ENCODE results near the gene GPATCH2. TPM values are rescaled to one million over a fixed set of nuclear protein-coding genes. Genes with fewer than 3 reads are reported as not detected.

Gene GPATCH2
- total RNA-seq, 2 experiments from 2014 or later: 9.2 to 9.6 TPM

GRCh38 chr1:217620814-217621213 is 10.1 kb downstream of the GPATCH2 start:
- intact Hi-C loops (cut with DNase I, micrococcal nuclease): no loop called here
- H3K9me3 Mint-ChIP-seq: no peaks in the 10 kb centered on the region
- H3K4me1 Mint-ChIP-seq (ENCODE audit: low read depth): peaks cover 45% of the 10 kb centered on the region
- Histone ChIP-seq H3K4me3 (ENCODE audit: low read length) (no peak overlapping the region), H3K27me3 (ENCODE audit: control insufficient read depth in 1 of 2, insufficient read depth in 2 of 2, low read length in 2 of 2) (no peaks in the 10 kb centered on the region), H3K4me1 (ENCODE audit: insufficient read depth, low read length) (no peaks in the 10 kb centered on the region), H3K36me3 (ENCODE audit: insufficient read depth, low read length) (peaks cover 13% of the 10 kb centered on the region), H3K9me3 (ENCODE audit: control insufficient read depth in 1 of 2, insufficient read depth in 1 of 2, low read length in 2 of 2) (no peaks in the 10 kb centered on the region), H3K27ac (ENCODE audit: low read depth in 1 of 2, low read length in 2 of 2) (no peak overlapping the region)
- H3K27me3 Mint-ChIP-seq: no peaks in the 10 kb centered on the region
- H3K36me3 Mint-ChIP-seq (ENCODE audit: low read depth): peaks cover 38% of the 10 kb centered on the region
- no peak overlapping the region for H3K27ac Mint-ChIP-seq
- ATAC-seq (ENCODE audit: poor library complexity) (no peak), DNase-seq (no peak)
- TF ChIP-seq CTCF (IDR thresholded peaks at IDR 0.05): no peak
- ChIA-PET CTCF (no interaction called here), POLR2A (interaction anchor here (3.9 kb wide), 1 partner anchor 10 kb away, joined by 15 read pairs; the partner anchor contains the start of genes GPATCH2 and SPATA17)
- no peak overlapping the region for H3K4me3 Mint-ChIP-seq

- Histone ChIP-seq H3K4me3 (ENCODE audit: low read length) (no peak overlapping the region), H3K9me3 (ENCODE audit: control insufficient read depth in 1 of 2, insufficient read depth in 1 of 2, low read length in 2 of 2) (no peaks in the 10 kb centered on the region), H3K27me3 (ENCODE audit: control insufficient read depth in 1 of 2, insufficient read depth in 2 of 2, low read length in 2 of 2) (no peaks in the 10 kb centered on the region), H3K36me3 (ENCODE audit: insufficient read depth, low read length) (peaks cover 18% of the 10 kb centered on the region), H3K27ac (ENCODE audit: low read depth in 1 of 2, low read length in 2 of 2) (no peak overlapping the region), H3K4me1 (ENCODE audit: insufficient read depth, low read length) (no peaks in the 10 kb centered on the region)
- no peak for DNase-seq
- ChIA-PET POLR2A (no interaction called here), CTCF (no interaction called here)
- no peak overlapping the region for H3K27ac Mint-ChIP-seq
- TF ChIP-seq CTCF (IDR thresholded peaks at IDR 0.05): no peak
- no peaks in the 10 kb centered on the region for H3K27me3 Mint-ChIP-seq
- H3K4me1 Mint-ChIP-seq (ENCODE audit: low read depth): peaks cover 36% of the 10 kb centered on the region
- intact Hi-C loops (cut with DNase I, micrococcal nuclease): no loop called here
- H3K9me3 Mint-ChIP-seq: no peaks in the 10 kb centered on the region
- H3K36me3 Mint-ChIP-seq (ENCODE audit: low read depth): peaks cover 49% of the 10 kb centered on the region
- ATAC-seq (ENCODE audit: poor library complexity): no peak
- no peak overlapping the region for H3K4me3 Mint-ChIP-seq
Measured at GRCh38 chr1:217617126-217617525, 13.8 kb downstream of the GPATCH2 start.

GRCh38 chr1:217614200-217614712 is 16.6 kb downstream of the GPATCH2 start:
- Mint-ChIP-seq H3K9me3 (no peaks in the 10 kb centered on the region), H3K27me3 (no peaks in the 10 kb centered on the region), H3K27ac (no peak overlapping the region), H3K4me3 (no peak overlapping the region), H3K36me3 (ENCODE audit: low read depth) (peaks cover 60% of the 10 kb centered on the region), H3K4me1 (ENCODE audit: low read depth) (peaks cover 22% of the 10 kb centered on the region)
- intact Hi-C loops (cut with DNase I, micrococcal nuclease): no loop called here
- Histone ChIP-seq H3K9me3 (ENCODE audit: control insufficient read depth in 1 of 2, insufficient read depth in 1 of 2, low read length in 2 of 2) (no peaks in the 10 kb centered on the region), H3K27me3 (ENCODE audit: control insufficient read depth in 1 of 2, insufficient read depth in 2 of 2, low read length in 2 of 2) (no peaks in the 10 kb centered on the region), H3K4me1 (ENCODE audit: insufficient read depth, low read length) (no peaks in the 10 kb centered on the region), H3K4me3 (ENCODE audit: low read length) (no peak overlapping the region), H3K36me3 (ENCODE audit: insufficient read depth, low read length) (peaks cover 15% of the 10 kb centered on the region), H3K27ac (ENCODE audit: low read depth in 1 of 2, low read length in 2 of 2) (no peak overlapping the region)
- ChIA-PET POLR2A (interaction anchor here (1.5 kb wide), 1 partner anchor 16 kb away, joined by 5 read pairs; the partner anchor contains the start of genes GPATCH2 and SPATA17), CTCF (interaction anchor here (1.0 kb wide), 1 partner anchor 16 kb away, joined by 3 read pairs; the partner anchor contains the start of gene GPATCH2)
- no peak for DNase-seq
- no peak for ATAC-seq (ENCODE audit: poor library complexity)
- no peak for TF ChIP-seq CTCF (IDR thresholded peaks at IDR 0.05)
